ENCODE measurements around the gene SSU72. TPM values are rescaled to one million over a fixed set of nuclear protein-coding genes. Genes with fewer than 3 reads are reported as not detected.

SSU72 gene
- total and polyA plus RNA-seq, 2 donors: 38.5 to 83.5 TPM

DNA sequence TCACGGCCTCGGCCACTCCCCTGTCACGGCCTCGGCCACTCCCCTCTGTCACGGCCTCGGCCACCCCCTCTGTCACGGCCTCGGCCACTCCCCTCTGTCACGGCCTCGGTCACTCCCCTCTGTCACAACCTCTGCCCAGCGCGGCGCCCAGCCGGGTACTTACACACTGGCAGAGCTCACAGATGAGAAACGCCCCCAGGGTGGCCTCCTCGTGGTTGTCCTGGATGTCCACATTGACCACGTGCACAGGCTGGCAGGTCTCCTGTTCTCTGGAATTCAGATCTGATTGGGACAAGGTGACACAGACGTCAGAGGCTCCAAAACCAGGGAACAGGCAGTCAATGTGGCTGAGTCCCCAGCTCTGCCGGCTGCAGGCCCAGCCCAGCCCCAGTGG is 31.0 kb downstream of the SSU72 start:
- Histone ChIP-seq H3K36me3 (ENCODE audit: insufficient read depth) (no peaks in the 10 kb centered on the region), H3K27ac (ENCODE audit: low read depth) (no peak overlapping the region), H3K4me1 (ENCODE audit: insufficient read depth) (no peaks in the 10 kb centered on the region), H3K4me3 (ENCODE audit: low read depth, low read length) (no peak overlapping the region)
- 80% methylated on average over 19 of the region's 19 CpGs for WGBS
- no peak for DNase-seq (ENCODE audit: extremely low spot score)

DNA sequence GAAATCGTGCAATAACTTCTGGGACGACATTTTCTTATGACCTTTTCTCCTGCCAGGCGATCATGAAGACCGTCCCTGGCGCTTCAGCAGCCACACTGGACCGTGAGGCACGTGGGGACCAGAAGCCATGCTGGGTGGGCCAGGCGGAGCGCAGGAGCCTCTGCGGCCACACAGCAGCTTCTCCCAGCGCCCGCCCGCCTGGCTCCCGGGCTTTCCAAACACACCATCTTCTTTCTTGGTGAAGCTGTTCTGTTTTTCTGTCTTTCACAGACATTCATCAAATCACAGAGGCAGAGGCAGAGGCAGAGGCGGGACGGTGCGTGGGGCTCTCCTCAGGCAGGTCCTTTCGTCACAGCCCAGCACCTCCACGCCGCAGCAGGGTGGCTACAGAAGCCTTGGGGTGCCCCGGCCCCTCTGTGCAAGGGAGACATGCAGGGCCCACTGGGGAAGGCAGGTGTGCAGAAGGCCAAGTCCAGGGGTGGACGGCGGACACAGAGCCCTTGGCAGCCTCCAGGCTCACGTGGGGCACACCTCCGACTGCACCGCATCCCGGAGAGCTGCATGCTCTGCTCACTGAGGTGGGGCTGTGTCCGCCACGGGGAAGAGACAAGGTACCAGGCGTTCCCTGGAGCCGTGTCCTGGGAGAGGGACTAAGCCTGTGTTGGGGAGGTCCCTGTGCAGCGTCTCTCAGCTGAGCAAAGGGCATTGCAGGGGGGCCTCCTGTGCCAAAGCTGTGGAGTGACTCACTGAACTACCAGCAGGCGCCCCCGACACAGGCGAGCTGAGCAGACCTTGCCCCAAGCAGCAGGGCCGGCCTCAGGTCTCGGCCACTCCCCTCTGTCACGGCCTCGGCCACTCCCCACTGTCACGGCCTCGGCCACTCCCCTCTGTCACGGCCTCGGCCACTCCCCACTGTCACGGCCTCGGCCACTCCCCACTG is 31.6 kb downstream of the SSU72 start:
- DNase-seq (ENCODE audit: extremely low spot score): no peak
- no peaks in the 10 kb centered on the region for H3K36me3 ChIP-seq (ENCODE audit: insufficient read depth)
- H3K27ac ChIP-seq (ENCODE audit: low read depth): no peak overlapping the region
- whole genome bisulfite sequencing: 87% methylated on average over 45 of the region's 45 CpGs
- no peak overlapping the region for H3K4me3 ChIP-seq (ENCODE audit: low read depth, low read length)
- H3K4me1 ChIP-seq (ENCODE audit: insufficient read depth): no peaks in the 10 kb centered on the region

DNA sequence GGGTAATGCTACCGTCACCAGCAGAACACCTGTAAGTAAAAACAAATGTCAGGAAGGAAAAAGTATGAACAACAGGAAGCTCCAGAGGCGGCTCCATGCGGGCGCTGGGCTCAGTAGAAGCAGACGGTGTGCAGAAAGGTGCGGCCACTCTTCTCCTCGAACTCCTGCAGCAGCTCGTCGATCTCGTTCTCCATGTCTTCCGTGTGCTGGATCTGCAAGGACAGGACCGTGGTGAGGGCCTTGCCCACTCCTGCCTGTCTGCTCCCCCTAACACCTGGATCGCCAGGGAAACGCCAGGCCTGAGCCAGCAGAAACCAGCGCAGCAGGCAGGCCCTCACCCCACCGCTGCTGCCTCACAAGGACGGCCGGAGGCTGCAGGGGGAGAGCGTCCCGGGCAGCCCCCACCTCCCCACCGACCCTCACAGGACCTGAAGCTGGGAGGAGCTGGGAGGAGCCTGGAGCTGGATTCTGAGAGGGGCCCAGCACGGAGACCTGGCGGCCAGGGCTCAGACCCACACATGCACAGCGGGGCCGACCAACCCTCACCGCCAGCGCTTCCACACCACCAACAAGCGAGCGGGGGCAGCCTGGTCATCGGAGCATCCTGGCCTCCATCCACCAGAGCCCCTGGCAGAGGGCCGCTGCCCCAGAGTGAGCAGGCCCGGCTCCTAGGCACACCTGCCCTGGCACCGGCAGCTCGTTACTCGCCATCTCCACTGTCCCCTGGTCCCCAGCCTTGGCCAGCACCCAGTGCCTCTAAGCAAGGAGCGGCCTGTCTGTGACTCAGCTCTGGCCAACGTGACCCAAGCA is 32.5 kb downstream of the SSU72 start:
- no peak for DNase-seq (ENCODE audit: extremely low spot score)
- Histone ChIP-seq H3K36me3 (ENCODE audit: insufficient read depth) (no peaks in the 10 kb centered on the region), H3K4me1 (ENCODE audit: insufficient read depth) (no peaks in the 10 kb centered on the region), H3K4me3 (ENCODE audit: low read depth, low read length) (no peak overlapping the region), H3K27ac (ENCODE audit: low read depth) (no peak overlapping the region)
- 87% methylated on average over 37 of the region's 37 CpGs for WGBS

DNA sequence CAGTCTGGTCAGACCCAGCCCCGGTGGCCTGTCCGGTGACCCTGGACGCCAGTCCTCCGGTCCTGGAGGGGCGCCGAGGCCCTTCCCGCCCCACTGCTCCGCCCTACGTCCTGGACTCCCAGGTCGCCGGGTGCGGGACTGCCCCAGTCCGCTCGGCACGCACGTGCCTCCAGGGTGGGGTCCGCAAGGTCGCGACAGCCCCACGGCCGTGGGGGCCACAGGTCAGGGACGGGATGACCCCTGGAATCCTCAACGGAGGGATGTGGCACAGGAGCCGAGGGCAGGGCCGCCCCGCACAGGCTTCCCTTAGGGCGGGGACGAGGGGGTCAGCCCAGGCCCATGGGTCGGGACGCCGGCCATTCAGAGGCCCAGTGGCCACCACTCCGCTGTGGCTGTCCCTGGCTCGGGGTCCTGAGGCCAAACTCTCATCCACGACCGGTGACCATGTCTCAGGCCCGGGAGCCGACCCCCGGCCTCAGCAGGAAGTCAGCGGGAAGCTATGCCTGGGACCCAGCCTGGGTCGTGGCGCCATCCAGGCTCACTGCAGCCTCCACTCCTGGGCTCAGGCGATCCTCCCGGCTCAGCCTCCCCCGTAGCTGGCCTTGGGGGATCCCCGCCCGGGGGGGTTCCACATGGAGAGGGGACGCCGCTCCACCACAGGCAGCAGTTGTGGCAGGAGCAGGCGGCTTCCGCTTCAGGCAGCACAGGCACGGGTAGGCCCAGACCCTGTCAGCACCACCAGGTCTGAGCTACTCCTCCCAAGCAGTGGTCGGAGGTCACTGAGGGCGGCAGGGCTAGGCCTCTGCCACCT is 33.6 kb downstream of the SSU72 start:
- Histone ChIP-seq H3K27ac (ENCODE audit: low read depth) (peak overlapping the region; percentile 25), H3K4me1 (ENCODE audit: insufficient read depth) (no peaks in the 10 kb centered on the region), H3K4me3 (ENCODE audit: low read depth, low read length) (peak overlapping the region; percentile 71), H3K36me3 (ENCODE audit: insufficient read depth) (no peaks in the 10 kb centered on the region)
- no peak for DNase-seq (ENCODE audit: extremely low spot score)
- 52% methylated on average over 53 of the region's 53 CpGs for WGBS

DNA sequence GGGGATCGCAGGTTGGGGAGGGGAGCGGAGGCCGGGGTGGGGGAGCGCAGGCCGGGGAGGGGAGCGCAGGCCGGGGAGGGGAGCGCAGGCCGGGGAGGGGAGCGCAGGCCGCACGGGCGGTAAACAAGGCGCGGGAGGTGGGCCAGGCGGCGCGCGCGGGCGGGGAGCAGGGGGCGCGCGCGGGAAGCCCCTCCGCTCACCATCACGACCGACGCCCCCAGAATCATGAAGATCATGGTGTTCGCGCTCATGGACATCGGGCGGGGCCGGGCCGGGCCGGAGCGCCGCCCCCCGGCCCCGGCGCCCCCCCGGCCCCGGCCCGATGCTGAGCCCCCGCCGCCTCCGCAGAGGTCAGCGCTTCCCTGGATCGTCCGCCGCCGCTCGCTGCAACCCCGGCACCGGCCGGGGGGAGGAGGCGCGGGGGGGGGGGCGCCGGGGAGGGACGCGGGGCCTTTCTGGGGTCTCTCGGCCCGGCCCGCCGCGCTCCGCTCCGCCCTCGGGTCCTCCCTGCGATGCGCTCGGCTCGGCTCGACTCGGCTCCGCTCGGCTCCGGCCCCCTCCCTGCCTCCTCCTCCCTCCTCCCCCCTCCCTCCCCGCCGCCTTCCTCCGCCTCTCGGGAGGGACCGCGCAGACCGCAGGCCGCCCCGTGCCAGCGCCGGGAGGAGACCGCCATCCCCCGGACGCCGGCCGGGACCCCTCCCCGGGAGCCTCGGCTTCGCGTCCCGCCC is 34.4 kb downstream of the SSU72 start, which contains the start of gene TMEM240:
TMEM240 (minus strand) TSS at position 535 of the 728 bp plus-strand sequence; CDS start at position 257, 278 bp downstream.
- WGBS: under 1% methylated on average over 89 of the region's 100 CpGs
- Histone ChIP-seq H3K4me3 (ENCODE audit: low read depth, low read length) (peak within 1 kb of the TSS; percentile 71), H3K4me1 (ENCODE audit: insufficient read depth) (no peaks in the 10 kb centered on the region), H3K36me3 (ENCODE audit: insufficient read depth) (no peaks in the 10 kb centered on the region), H3K27ac (ENCODE audit: low read depth) (peak within 1 kb of the TSS; percentile 25)
- DNase-seq (ENCODE audit: extremely low spot score): peak; percentile 20

DNA sequence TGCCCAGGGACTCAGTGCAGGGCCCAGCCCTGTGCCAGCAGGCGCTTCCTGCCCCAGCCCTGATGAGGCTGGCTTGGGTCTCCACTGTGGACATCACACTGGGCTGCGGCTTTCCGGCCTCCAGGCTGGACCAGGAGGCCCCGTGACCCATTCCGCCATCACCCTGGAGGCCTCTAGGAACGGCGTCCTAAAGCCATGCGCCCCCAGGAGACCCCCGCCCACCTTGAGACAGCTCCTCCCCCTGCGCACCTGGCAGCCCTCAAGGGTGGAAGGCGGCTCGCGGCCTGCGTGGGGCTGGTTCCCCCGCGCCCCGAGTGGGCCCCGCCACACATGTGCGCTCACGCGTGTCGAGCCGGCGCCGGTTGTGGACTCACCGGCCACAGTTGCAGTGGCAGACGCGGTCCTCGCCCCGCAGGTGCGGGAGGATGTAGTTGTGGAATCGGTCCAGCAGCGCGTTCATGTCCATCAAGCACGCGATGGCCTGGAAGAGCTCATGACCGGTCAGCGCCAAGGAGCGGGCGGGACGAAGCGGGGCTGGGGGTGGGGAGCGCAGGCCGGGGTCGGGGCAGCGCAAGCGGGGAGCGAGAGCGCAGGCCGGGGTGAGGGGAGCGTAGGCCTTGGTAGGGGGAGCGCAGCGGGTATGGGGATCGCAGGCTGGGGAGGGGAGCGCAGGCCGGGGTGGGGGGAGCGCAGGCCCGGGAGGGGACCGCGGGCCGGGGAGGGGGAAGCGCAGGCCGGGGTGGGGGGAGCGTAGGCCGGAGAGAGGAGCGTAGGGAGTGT is 35.2 kb downstream of the SSU72 start:
- Histone ChIP-seq H3K4me1 (ENCODE audit: insufficient read depth) (no peaks in the 10 kb centered on the region), H3K27ac (ENCODE audit: low read depth) (no peak overlapping the region), H3K4me3 (ENCODE audit: low read depth, low read length) (peak overlapping the region; percentile 71), H3K36me3 (ENCODE audit: insufficient read depth) (no peaks in the 10 kb centered on the region)
- 12% methylated on average over 66 of the region's 66 CpGs for WGBS
- DNase-seq (ENCODE audit: extremely low spot score): no peak

DNA sequence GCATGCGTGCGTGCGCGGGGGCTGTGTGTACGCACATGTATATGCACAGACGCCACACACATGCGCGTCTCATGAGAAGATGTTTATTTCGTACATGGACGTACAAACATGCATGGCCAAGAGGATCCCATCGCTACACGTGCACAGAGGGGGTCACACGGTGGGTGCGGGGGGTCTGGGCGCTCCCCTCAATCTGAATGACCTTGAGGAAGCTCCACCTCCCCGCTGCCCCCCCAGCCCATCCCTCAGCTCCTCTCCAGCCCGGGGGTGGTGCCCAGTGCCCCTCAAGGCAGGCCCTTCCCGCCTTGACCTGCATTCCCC is 35.7 kb downstream of the SSU72 start:
- Histone ChIP-seq H3K4me3 (ENCODE audit: low read depth, low read length) (no peak overlapping the region), H3K27ac (ENCODE audit: low read depth) (no peak overlapping the region), H3K4me1 (ENCODE audit: insufficient read depth) (no peaks in the 10 kb centered on the region), H3K36me3 (ENCODE audit: insufficient read depth) (no peaks in the 10 kb centered on the region)
- 81% methylated on average over 18 of the region's 18 CpGs for WGBS
- no peak for DNase-seq (ENCODE audit: extremely low spot score)

DNA sequence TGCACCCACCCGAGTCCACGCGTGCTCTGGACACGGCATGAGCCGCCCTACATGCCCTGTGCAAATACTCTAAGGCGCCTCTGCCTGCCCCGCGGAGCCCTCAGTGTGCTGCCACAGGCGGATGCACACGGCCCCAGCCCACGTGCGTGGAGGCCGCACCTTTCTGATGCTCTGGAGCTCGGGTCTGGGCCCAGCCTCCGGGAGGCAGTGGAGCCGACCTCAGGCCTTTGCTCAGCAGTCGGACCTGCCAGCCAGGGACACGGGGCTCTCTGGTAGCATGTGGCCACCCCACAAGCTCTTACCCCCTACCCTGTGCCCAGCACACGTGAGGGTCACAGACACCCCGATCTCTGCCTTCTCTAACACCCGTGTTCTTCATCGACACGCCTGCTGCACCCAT is 36.3 kb downstream of the SSU72 start:
- Histone ChIP-seq H3K4me1 (ENCODE audit: insufficient read depth) (no peaks in the 10 kb centered on the region), H3K27ac (ENCODE audit: low read depth) (no peak overlapping the region), H3K4me3 (ENCODE audit: low read depth, low read length) (no peak overlapping the region), H3K36me3 (ENCODE audit: insufficient read depth) (no peaks in the 10 kb centered on the region)
- DNase-seq (ENCODE audit: extremely low spot score): no peak
- WGBS: 92% methylated on average over 23 of the region's 23 CpGs

DNA sequence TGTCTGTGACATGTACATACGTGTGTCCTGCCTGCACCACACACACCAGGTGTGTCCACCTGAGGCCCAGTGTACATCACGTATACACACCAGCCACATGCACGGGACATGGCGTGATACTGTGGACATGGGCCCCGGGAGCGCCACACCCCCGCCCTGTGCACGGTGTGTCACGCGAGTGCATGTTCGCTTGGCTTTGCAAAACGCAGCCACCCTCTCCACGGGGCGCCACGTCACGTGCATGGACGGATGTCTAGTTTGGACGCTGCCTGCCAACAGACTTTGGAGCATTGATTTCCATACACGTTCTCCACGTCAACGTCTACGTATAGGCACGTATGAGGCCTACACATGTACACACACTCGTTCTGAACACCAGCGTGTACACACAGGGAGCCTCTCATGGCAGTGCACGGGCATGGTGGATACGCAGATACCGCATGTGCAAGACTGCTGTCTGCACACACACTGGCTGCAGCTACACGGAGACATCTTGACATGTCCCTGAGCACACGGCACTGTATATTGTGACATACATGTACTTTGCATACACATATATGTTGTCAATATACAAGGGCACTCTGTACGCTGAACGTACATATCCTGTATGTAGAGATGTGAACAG is 36.9 kb downstream of the SSU72 start:
- Histone ChIP-seq H3K4me3 (ENCODE audit: low read depth, low read length) (no peak overlapping the region), H3K36me3 (ENCODE audit: insufficient read depth) (no peaks in the 10 kb centered on the region), H3K27ac (ENCODE audit: low read depth) (no peak overlapping the region), H3K4me1 (ENCODE audit: insufficient read depth) (no peaks in the 10 kb centered on the region)
- WGBS: 93% methylated on average over 32 of the region's 32 CpGs
- DNase-seq (ENCODE audit: extremely low spot score): no peak

DNA sequence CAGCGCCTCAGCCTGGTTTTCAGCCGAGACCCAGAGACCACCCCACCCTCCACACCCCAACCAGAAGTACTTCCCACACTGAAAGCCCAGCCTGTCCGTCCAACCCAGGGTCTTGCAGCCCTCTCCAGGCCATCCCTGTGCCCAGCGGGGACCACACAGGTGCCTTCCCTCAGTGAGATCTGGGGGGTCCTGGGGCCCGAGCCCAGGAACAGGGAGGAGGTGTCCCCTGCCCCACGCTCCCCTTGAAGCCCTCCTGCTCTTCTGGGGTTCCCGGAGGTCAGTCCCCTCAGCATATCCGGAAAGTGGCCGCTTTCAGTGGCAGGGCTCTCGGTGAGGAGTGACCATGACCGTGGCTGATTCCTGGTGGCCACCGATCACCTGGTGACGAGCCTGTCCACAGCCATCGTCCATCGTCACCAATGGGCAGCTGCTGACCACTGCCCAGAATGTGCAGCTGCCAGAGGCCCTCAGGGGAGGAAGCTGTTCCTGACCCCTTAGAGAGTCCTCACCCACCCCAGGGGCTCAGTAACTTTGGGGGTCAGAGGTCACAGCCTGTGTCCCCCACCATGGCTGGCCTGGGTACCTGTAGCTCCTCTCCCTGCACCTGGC is 37.6 kb downstream of the SSU72 start:
- DNase-seq (ENCODE audit: extremely low spot score): no peak
- 91% methylated on average over 15 of the region's 15 CpGs for WGBS
- H3K4me1 ChIP-seq (ENCODE audit: insufficient read depth): no peaks in the 10 kb centered on the region
- H3K27ac ChIP-seq (ENCODE audit: low read depth): no peak overlapping the region
- no peaks in the 10 kb centered on the region for H3K36me3 ChIP-seq (ENCODE audit: insufficient read depth)
- H3K4me3 ChIP-seq (ENCODE audit: low read depth, low read length): no peak overlapping the region

DNA sequence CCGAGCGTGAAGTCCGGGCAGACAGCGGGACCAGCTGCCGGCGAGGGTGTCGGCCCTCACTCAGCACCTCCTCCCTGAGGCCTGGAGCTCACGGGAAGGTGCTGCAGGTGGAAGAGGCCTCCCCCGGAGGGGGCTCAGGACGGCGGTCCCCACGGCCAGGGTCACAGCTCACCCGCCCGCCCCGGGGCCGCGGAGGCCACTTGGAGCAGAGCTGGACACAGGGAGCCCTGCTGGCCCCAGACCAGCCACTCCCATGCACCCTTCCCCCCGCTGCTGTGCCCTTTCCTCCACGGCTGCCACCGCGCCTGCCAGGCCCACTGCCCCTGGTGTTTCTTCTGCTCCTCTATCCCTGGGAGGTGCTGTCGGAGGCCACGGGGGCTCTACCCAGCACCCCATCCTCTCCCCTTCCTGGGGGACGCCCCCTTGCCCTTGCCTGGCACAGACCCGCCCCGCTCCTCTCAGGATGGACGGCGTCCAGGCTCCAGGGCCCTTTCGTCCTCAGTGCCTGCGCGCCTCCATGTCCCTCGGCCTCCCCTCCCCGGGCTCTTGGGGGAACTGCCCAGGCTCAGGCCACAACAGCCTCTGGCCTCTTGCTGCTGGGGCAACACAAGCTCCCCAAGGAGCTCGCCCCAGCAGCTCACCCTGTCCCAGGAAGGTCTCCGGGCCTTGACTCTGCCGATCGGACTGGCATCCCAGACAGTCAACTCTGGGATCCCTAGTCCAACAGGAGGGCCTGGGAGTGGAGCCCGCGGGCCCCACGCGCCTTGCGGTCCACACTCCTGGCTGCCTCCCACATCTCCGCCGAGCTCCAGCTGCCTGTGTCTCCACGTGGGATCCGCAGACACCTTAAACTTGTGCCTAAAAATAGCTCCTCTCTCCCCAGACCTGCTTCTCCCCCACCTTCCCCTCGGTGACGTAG is 38.4 kb downstream of the SSU72 start:
- Histone ChIP-seq H3K4me1 (ENCODE audit: insufficient read depth) (no peaks in the 10 kb centered on the region), H3K27ac (ENCODE audit: low read depth) (no peak overlapping the region), H3K36me3 (ENCODE audit: insufficient read depth) (no peaks in the 10 kb centered on the region), H3K4me3 (ENCODE audit: low read depth, low read length) (no peak overlapping the region)
- 86% methylated on average over 48 of the region's 48 CpGs for WGBS
- no peak for DNase-seq (ENCODE audit: extremely low spot score)
